Measurements from ENCODE around the gene LRRC31. TPM values are rescaled to one million over a fixed set of nuclear protein-coding genes. Genes with fewer than 3 reads are reported as not detected.

Gene LRRC31
- total RNA-seq, 1 donor, result not detected

DNA sequence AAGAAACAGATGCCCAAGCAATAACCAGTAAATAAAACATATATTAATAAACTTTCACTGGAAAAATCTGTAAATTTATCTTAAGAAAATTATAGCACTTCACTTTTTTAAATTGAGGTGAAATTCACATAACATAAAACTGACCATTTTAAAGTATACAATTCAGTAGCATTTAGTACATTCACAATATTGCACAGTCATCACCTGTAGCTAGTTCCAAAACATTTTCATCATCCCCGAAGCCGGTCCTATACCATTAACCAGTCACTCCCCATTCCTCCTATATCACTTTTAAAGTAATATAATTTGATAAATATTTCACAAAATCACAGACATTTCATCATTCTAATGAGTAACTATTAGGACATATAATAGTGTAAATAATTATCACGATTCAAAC lies 65.1 kb downstream of the LRRC31 start:
- DNase-seq (ENCODE audit: insufficient read length, low spot score, missing footprints), result no peak
- Histone ChIP-seq H3K4me1 (ENCODE audit: insufficient read depth, low read length) (no peaks in the 10 kb centered on the region), H3K27me3 (ENCODE audit: insufficient read depth, low read length) (no peaks in the 10 kb centered on the region), H3K27ac (ENCODE audit: low read depth, low read length) (no peak overlapping the region), H3K4me2 (ENCODE audit: insufficient read depth, low read length) (no peak overlapping the region), H3K4me3 (ENCODE audit: insufficient read depth, low read length) (no peak overlapping the region), H3K36me3 (ENCODE audit: insufficient read depth, low read length) (no peaks in the 10 kb centered on the region), H3K9me3 (ENCODE audit: low read depth, low read length) (no peaks in the 10 kb centered on the region), H3K79me2 (ENCODE audit: insufficient read depth, low read length) (no peaks in the 10 kb centered on the region), H4K20me1 (ENCODE audit: insufficient read depth, low read length) (no peaks in the 10 kb centered on the region), H2AFZ (ENCODE audit: low read length) (no peak overlapping the region)
- TF ChIP-seq, protein P1, sequence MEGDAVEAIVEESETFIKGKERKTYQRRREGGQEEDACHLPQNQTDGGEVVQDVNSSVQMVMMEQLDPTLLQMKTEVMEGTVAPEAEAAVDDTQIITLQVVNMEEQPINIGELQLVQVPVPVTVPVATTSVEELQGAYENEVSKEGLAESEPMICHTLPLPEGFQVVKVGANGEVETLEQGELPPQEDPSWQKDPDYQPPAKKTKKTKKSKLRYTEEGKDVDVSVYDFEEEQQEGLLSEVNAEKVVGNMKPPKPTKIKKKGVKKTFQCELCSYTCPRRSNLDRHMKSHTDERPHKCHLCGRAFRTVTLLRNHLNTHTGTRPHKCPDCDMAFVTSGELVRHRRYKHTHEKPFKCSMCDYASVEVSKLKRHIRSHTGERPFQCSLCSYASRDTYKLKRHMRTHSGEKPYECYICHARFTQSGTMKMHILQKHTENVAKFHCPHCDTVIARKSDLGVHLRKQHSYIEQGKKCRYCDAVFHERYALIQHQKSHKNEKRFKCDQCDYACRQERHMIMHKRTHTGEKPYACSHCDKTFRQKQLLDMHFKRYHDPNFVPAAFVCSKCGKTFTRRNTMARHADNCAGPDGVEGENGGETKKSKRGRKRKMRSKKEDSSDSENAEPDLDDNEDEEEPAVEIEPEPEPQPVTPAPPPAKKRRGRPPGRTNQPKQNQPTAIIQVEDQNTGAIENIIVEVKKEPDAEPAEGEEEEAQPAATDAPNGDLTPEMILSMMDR (IDR thresholded peaks at IDR 0.05; ENCODE audit: extremely low read depth, low read depth, low read length), result no peak

DNA sequence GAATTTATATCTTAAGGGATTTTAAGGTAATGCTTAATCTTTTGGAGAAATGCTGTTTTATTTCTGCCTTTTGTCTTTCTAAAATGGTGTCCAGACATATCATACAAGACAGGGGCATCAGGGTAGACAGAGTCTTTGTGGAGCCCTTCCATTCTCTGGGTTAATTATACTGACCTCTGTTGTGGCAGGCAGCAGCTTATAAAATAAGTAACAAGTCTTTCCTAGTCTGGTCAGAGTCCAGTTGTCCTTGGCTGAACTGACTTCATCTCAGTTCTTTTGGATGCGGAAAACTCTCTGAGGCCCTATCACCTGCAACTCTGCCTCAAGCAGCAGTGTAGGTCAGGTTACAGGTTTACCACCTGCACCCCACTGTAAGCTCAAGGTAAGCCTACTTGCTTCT lies 77.4 kb downstream of the LRRC31 start:
- H3K79me2 ChIP-seq (ENCODE audit: insufficient read depth, low read length), result no peaks in the 10 kb centered on the region
- H3K36me3 ChIP-seq (ENCODE audit: insufficient read depth, low read length), result peaks cover 10% of the 10 kb centered on the region
- H4K20me1 ChIP-seq (ENCODE audit: insufficient read depth, low read length), result no peaks in the 10 kb centered on the region
- no peaks in the 10 kb centered on the region for H3K9me3 ChIP-seq (ENCODE audit: low read depth, low read length)
- no peak overlapping the region for H3K27ac ChIP-seq (ENCODE audit: low read depth, low read length)
- H3K4me1 ChIP-seq (ENCODE audit: insufficient read depth, low read length), result peaks cover 4% of the 10 kb centered on the region
- no peak overlapping the region for H2AFZ ChIP-seq (ENCODE audit: low read length)
- H3K27me3 ChIP-seq (ENCODE audit: insufficient read depth, low read length), result no peaks in the 10 kb centered on the region
- TF ChIP-seq, protein P1 (IDR thresholded peaks at IDR 0.05; ENCODE audit: extremely low read depth, low read depth, low read length), result no peak
- H3K4me3 ChIP-seq (ENCODE audit: insufficient read depth, low read length), result no peak overlapping the region
- no peak overlapping the region for H3K4me2 ChIP-seq (ENCODE audit: insufficient read depth, low read length)
- DNase-seq (ENCODE audit: insufficient read length, low spot score, missing footprints), result no peak

DNA sequence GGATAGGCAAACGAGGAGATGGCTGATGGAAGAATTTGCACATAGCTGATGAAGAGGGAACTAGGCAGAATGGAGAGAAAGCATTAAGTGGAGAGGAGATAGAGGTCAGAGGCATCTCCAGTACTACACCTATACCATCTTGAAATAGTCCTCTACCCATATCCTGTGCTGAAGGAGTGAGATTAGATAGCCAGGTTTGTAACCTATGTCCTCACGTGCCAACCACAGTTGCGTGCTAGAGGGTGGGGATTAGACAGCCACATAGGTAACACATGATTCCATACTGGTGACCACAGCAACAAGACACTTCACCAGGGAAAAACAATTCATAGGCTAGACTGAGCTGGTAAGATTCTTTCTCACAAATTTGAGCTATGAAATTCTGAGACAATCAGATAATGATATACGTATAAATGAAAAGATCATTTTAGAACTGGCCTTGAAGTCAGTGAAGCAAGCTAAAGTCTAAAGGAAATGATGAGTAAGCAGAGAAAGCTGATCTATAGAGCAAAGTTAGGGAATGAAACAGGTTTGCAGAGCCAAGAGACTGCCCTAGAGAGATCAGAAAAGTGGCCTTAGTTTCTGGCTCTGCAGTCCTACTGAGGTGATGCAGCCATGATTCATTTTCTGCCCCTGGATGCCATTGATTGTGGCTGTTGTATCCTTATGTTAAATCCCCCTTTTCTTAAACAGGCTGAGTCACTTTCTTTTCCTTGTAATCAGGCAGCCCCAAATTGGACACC lies 78.9 kb downstream of the LRRC31 start:
- H3K4me2 ChIP-seq (ENCODE audit: insufficient read depth, low read length), result no peak overlapping the region
- H3K27ac ChIP-seq (ENCODE audit: low read depth, low read length), result no peak overlapping the region
- no peaks in the 10 kb centered on the region for H3K27me3 ChIP-seq (ENCODE audit: insufficient read depth, low read length)
- TF ChIP-seq, protein P1 (IDR thresholded peaks at IDR 0.05; ENCODE audit: extremely low read depth, low read depth, low read length), result no peak
- DNase-seq (ENCODE audit: insufficient read length, low spot score, missing footprints), result no peak
- H2AFZ ChIP-seq (ENCODE audit: low read length), result no peak overlapping the region
- H3K4me1 ChIP-seq (ENCODE audit: insufficient read depth, low read length), result peaks cover 4% of the 10 kb centered on the region
- no peaks in the 10 kb centered on the region for H3K79me2 ChIP-seq (ENCODE audit: insufficient read depth, low read length)
- H3K36me3 ChIP-seq (ENCODE audit: insufficient read depth, low read length), result peaks cover 24% of the 10 kb centered on the region
- no peaks in the 10 kb centered on the region for H3K9me3 ChIP-seq (ENCODE audit: low read depth, low read length)
- H3K4me3 ChIP-seq (ENCODE audit: insufficient read depth, low read length), result no peak overlapping the region
- H4K20me1 ChIP-seq (ENCODE audit: insufficient read depth, low read length), result no peaks in the 10 kb centered on the region

DNA sequence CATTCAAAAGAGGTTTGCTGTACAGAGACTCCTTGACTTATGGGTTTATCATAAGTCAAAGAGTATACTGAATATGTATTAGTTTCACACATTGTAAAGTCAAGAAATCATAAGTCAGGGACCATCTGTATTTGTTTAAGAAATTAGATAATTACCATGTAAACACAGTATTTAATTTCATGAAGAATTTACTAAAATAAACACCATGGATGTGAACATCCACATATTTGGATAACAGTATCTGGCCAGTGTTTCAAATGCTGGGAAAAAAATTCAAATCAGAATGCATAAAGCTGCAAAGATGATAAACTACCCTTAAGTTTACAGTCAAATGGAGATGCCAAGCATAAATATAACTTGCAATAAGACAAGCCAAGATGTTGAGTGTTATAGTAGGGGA lies 79.5 kb downstream of the LRRC31 start:
- DNase-seq (ENCODE audit: insufficient read length, low spot score, missing footprints), result no peak
- Histone ChIP-seq H4K20me1 (ENCODE audit: insufficient read depth, low read length) (no peaks in the 10 kb centered on the region), H3K27ac (ENCODE audit: low read depth, low read length) (no peak overlapping the region), H3K27me3 (ENCODE audit: insufficient read depth, low read length) (no peaks in the 10 kb centered on the region), H3K79me2 (ENCODE audit: insufficient read depth, low read length) (no peaks in the 10 kb centered on the region), H2AFZ (ENCODE audit: low read length) (no peak overlapping the region), H3K4me1 (ENCODE audit: insufficient read depth, low read length) (peaks cover 4% of the 10 kb centered on the region), H3K4me2 (ENCODE audit: insufficient read depth, low read length) (no peak overlapping the region), H3K9me3 (ENCODE audit: low read depth, low read length) (no peaks in the 10 kb centered on the region), H3K4me3 (ENCODE audit: insufficient read depth, low read length) (no peak overlapping the region), H3K36me3 (ENCODE audit: insufficient read depth, low read length) (peaks cover 30% of the 10 kb centered on the region)
- TF ChIP-seq, protein P1 (IDR thresholded peaks at IDR 0.05; ENCODE audit: extremely low read depth, low read depth, low read length), result no peak

Other genes starting within 250 kb of the LRRC31 start
- gene MECOM, start 206.2 kb downstream of the LRRC31 start, total RNA-seq, result 2.2 and 5.6 TPM in 2 replicates
- 144 and 200 TPM in 2 replicates for gene TERC, start 104.9 kb downstream of the LRRC31 start, total RNA-seq
- 4.3 and 4.7 TPM in 2 replicates for gene ACTRT3, start 100.4 kb downstream of the LRRC31 start, total RNA-seq
- 22.1 and 26.8 TPM in 2 replicates for gene MYNN, start 96.5 kb downstream of the LRRC31 start, total RNA-seq
- gene LRRIQ4, start 57.1 kb downstream of the LRRC31 start, total RNA-seq, result under 0.01 and 0.29 TPM in 2 replicates
- gene LRRC34, start 57.0 kb downstream of the LRRC31 start, total RNA-seq, result 2.2 and 2.4 TPM in 2 replicates
- not detected in 2 replicates for gene SAMD7, start 41.6 kb upstream of the LRRC31 start, total RNA-seq
- 31.5 and 34.2 TPM in 2 replicates for gene SEC62, start 96.9 kb upstream of the LRRC31 start, total RNA-seq
- 0.29 TPM in 1 of 2 replicates, not detected in the other for gene GPR160, start 168.1 kb upstream of the LRRC31 start, total RNA-seq